Neural progenitor cell (in vitro differentiated cells): ENCODE data around the gene RPAP2. TPM values are rescaled to one million over a fixed set of nuclear protein-coding genes. Genes with fewer than 3 reads are reported as not detected.

Experiments
- DNase-seq: peaks from one replicate; pipeline ENCODE4 v3.0.0-alpha.2; 2016; ENCODE audit warnings: low spot score
- H2AFZ ChIP-seq: fragments of 200-600 bp; sonication (generic); replicated peaks from 2 replicates; pipeline ENCODE4 v1.6.1; 2016; ENCODE audit warnings: antibody characterized with exemption
- H3F3A ChIP-seq: fragments of 200-600 bp; sonication (generic); 2 replicates; pipeline ENCODE4 v1.6.1; 2016; ENCODE audit warnings: antibody characterized with exemption, low read depth
- H3K27ac ChIP-seq: fragments of 200-600 bp; sonication (generic); 2 replicates; pipeline ENCODE4 v1.5.1; 2016; ENCODE audit warnings: mild to moderate bottlenecking
- H3K27me3 ChIP-seq: fragments of 200-600 bp; sonication (generic); 2 replicates; pipeline ENCODE4 v1.6.1; 2016; ENCODE audit warnings: mild to moderate bottlenecking, moderate library complexity
- H3K36me3 ChIP-seq: fragments of 200-600 bp; sonication (generic); 2 replicates; pipeline ENCODE4 v1.5.1; 2016
- H3K4me1 ChIP-seq: fragments of 200-600 bp; sonication (generic); 2 replicates; pipeline ENCODE4 v1.6.1; 2016; ENCODE audit warnings: mixed run types
- H3K4me2 ChIP-seq: fragments of 200-600 bp; sonication (generic); 2 replicates; pipeline ENCODE4 v1.6.1; 2016
- H3K4me3 ChIP-seq: fragments of 200-600 bp; sonication (generic); 2 replicates; pipeline ENCODE4 v1.5.1; 2016
- H3K79me2 ChIP-seq: fragments of 200-600 bp; sonication (generic); 2 replicates; pipeline ENCODE4 v1.6.1; 2016; ENCODE audit warnings: low read depth
- H3K9ac ChIP-seq: fragments of 200-600 bp; sonication (generic); 2 replicates; pipeline ENCODE4 v1.6.1; 2016
- H3K9me3 ChIP-seq: fragments of 200-600 bp; sonication (generic); 2 replicates; pipeline ENCODE4 v1.5.1; 2016; ENCODE audit warnings: low read depth
- H4K20me1 ChIP-seq: fragments of 200-600 bp; sonication (generic); 2 replicates; pipeline ENCODE4 v1.6.1; 2016; ENCODE audit warnings: low read depth
- H3K27ac Mint-ChIP-seq: 3 replicates; pipeline ENCODE4 v1.8.0; 2021; ENCODE audit warnings: mixed read lengths
- H3K27me3 Mint-ChIP-seq: 2 replicates; pipeline ENCODE4 v1.8.0; 2022; ENCODE audit warnings: low read depth, mild to moderate bottlenecking, inconsistent platforms, moderate library complexity, mixed read lengths; ENCODE audit not compliant: insufficient read depth
- H3K36me3 Mint-ChIP-seq: 3 replicates; pipeline ENCODE4 v1.8.0; 2021; ENCODE audit warnings: mixed read lengths
- H3K4me1 Mint-ChIP-seq: 3 replicates; pipeline ENCODE4 v1.8.0; 2021; ENCODE audit warnings: mixed read lengths
- H3K4me3 Mint-ChIP-seq: 3 replicates; pipeline ENCODE4 v1.8.0; 2021; ENCODE audit warnings: mild to moderate bottlenecking, moderate library complexity, mixed read lengths
- H3K9me3 Mint-ChIP-seq: 3 replicates; pipeline ENCODE4 v1.8.0; 2020; ENCODE audit warnings: mixed read lengths
- CTCF ChIP-seq: fragments of 200-600 bp; sonication (generic); IDR thresholded peaks from 2 replicates; pipeline ENCODE4 v1.5.1; 2017; ENCODE audit warnings: antibody characterized with exemption, mild to moderate bottlenecking
- EZH2 ChIP-seq: fragments of 200-600 bp; sonication (generic); IDR thresholded peaks from 2 replicates; pipeline ENCODE4 v1.6.1; 2017; ENCODE audit warnings: antibody characterized with exemption, mild to moderate bottlenecking, moderate library complexity
- EZH2phosphoT487 ChIP-seq: fragments of 200-600 bp; sonication (generic); IDR thresholded peaks from 2 replicates; pipeline ENCODE4 v1.6.1; 2017; ENCODE audit warnings: antibody characterized with exemption
- total RNA-seq: library from RNA; depleted of rRNA; stranded (reverse); fragments of >200 nt; gene quantifications from 2 replicates; pipeline ENCODE4 v1.2.3, GENCODE V29; 2015; ENCODE audit warnings: low replicate concordance

RPAP2 gene
- total RNA-seq, 1 donor from 2014 or later, result 36.3 TPM

- H3K79me2 ChIP-seq, result no peaks in the 10 kb centered on the region
- no peak overlapping the region for H3K27ac ChIP-seq
- H3K27ac Mint-ChIP-seq, result no peak overlapping the region
Measured at GRCh38 chr1:92340154-92340553, 41.3 kb downstream of the RPAP2 start.

GRCh38 chr1:92342401-92342800 is 43.5 kb downstream of the RPAP2 start:
- Histone ChIP-seq H3K9me3 (no peaks in the 10 kb centered on the region), H4K20me1 (no peaks in the 10 kb centered on the region), H3K36me3 (no peaks in the 10 kb centered on the region), H3K4me3 (no peak overlapping the region), H3K27me3 (no peaks in the 10 kb centered on the region), H3K9ac (no peak overlapping the region), H3K27ac (no peak overlapping the region), H2AFZ (no peak overlapping the region), H3K79me2 (no peaks in the 10 kb centered on the region), H3F3A (no peaks in the 10 kb centered on the region), H3K4me2 (no peak overlapping the region), H3K4me1 (no peaks in the 10 kb centered on the region)
- Mint-ChIP-seq H3K27ac (no peak overlapping the region), H3K9me3 (no peaks in the 10 kb centered on the region), H3K4me1 (no peaks in the 10 kb centered on the region), H3K27me3 (peaks cover 2% of the 10 kb centered on the region), H3K36me3 (peaks cover 10% of the 10 kb centered on the region), H3K4me3 (no peak overlapping the region)
- no peak for DNase-seq
- TF ChIP-seq EZH2, result no peak
- TF ChIP-seq EZH2phosphoT487, result no peak
- TF ChIP-seq CTCF, result no peak

More at GRCh38 chr1:92340154-92340553, 41.3 kb downstream of the RPAP2 start:
- peaks cover 9% of the 10 kb centered on the region for H3K36me3 Mint-ChIP-seq
- H3F3A ChIP-seq, result no peaks in the 10 kb centered on the region
- no peak overlapping the region for H2AFZ ChIP-seq
- no peak overlapping the region for H3K4me2 ChIP-seq
- no peaks in the 10 kb centered on the region for H3K36me3 ChIP-seq
- TF ChIP-seq EZH2phosphoT487 (no peak), EZH2 (no peak), CTCF (no peak)
- no peaks in the 10 kb centered on the region for H3K27me3 ChIP-seq
- no peak for DNase-seq
- no peaks in the 10 kb centered on the region for H3K4me1 Mint-ChIP-seq
- H3K9me3 Mint-ChIP-seq, result no peaks in the 10 kb centered on the region
- H3K4me3 ChIP-seq, result no peak overlapping the region
- H3K4me1 ChIP-seq, result no peaks in the 10 kb centered on the region
- no peak overlapping the region for H3K4me3 Mint-ChIP-seq
- H3K27me3 Mint-ChIP-seq, result peaks cover 2% of the 10 kb centered on the region
- no peak overlapping the region for H3K9ac ChIP-seq
- no peaks in the 10 kb centered on the region for H3K9me3 ChIP-seq
- no peaks in the 10 kb centered on the region for H4K20me1 ChIP-seq

- Mint-ChIP-seq H3K27me3 (peaks cover 2% of the 10 kb centered on the region), H3K27ac (no peak overlapping the region), H3K36me3 (peaks cover 11% of the 10 kb centered on the region), H3K4me1 (no peaks in the 10 kb centered on the region), H3K9me3 (no peaks in the 10 kb centered on the region), H3K4me3 (no peak overlapping the region)
- H3K27me3 ChIP-seq, result no peaks in the 10 kb centered on the region
- no peak for DNase-seq
- H2AFZ ChIP-seq, result no peak overlapping the region
- H3K36me3 ChIP-seq, result no peaks in the 10 kb centered on the region
- H3K9ac ChIP-seq, result no peak overlapping the region
- H3K4me3 ChIP-seq, result no peak overlapping the region
- H3K4me2 ChIP-seq, result no peak overlapping the region
- no peaks in the 10 kb centered on the region for H3K4me1 ChIP-seq
- no peak overlapping the region for H3K27ac ChIP-seq
- H3F3A ChIP-seq, result no peaks in the 10 kb centered on the region
- no peaks in the 10 kb centered on the region for H4K20me1 ChIP-seq
- no peaks in the 10 kb centered on the region for H3K79me2 ChIP-seq
- TF ChIP-seq EZH2phosphoT487 (no peak), EZH2 (no peak), CTCF (no peak)
- H3K9me3 ChIP-seq, result no peaks in the 10 kb centered on the region
Measured at GRCh38 chr1:92343061-92343460, 44.2 kb downstream of the RPAP2 start.
